ENCODE data around the gene DACT1.

DACT1 gene

DNA sequence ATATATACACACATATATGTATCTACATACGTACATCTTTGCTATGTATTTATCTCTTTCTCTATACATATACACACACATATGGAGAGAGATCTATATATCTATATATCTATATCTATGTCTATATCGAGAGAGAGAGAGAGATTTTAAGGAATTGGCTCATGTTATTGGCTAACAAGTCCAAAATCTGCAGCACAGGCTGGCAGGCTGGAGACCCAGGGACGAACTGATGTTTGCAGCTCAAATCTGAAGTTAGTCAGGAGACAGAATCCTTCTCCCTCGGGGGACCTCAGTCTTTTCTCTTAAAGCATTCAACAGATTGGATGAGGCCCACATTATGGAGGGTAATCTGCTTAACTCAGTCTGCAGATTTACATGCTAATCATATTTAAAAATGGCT lies 40.7 kb upstream of the DACT1 start:
- TF ChIP-seq EZH2phosphoT487 (IDR thresholded peaks at IDR 0.05; ENCODE audit: low read length): no peak
- TF ChIP-seq CTCF (IDR thresholded peaks at IDR 0.05; ENCODE audit: low read length): no peak
- TF ChIP-seq EZH2 (optimal IDR thresholded peaks at IDR 0.05; ENCODE audit: low read depth, low read length): no peak
- Histone ChIP-seq H3K79me2 (ENCODE audit: low read length) (no peaks in the 10 kb centered on the region), H3K9me2 (replicated peaks; ENCODE audit: insufficient read depth, low read length) (no peaks in the 10 kb centered on the region), H3K27me3 (replicated peaks; ENCODE audit: insufficient read depth, low read length) (no peaks in the 10 kb centered on the region), H3K4me3 (ENCODE audit: low read length) (no peak overlapping the region), H3F3A (ENCODE audit: insufficient read depth, low read length) (no peaks in the 10 kb centered on the region), H3K4me2 (ENCODE audit: low read depth, low read length) (no peak overlapping the region), H3K9me3 (replicated peaks; ENCODE audit: insufficient read depth, low read length) (no peaks in the 10 kb centered on the region), H3K9ac (ENCODE audit: low read length) (no peak overlapping the region), H2AFZ (ENCODE audit: low read length) (no peak overlapping the region), H3K36me3 (replicated peaks; ENCODE audit: insufficient read depth, low read length) (no peaks in the 10 kb centered on the region), H3K4me1 (ENCODE audit: low read length) (no peaks in the 10 kb centered on the region), H4K20me1 (ENCODE audit: insufficient read depth, low read length) (no peaks in the 10 kb centered on the region), H3K27ac (ENCODE audit: low read length) (no peak overlapping the region)
- no peak for DNase-seq

DNA sequence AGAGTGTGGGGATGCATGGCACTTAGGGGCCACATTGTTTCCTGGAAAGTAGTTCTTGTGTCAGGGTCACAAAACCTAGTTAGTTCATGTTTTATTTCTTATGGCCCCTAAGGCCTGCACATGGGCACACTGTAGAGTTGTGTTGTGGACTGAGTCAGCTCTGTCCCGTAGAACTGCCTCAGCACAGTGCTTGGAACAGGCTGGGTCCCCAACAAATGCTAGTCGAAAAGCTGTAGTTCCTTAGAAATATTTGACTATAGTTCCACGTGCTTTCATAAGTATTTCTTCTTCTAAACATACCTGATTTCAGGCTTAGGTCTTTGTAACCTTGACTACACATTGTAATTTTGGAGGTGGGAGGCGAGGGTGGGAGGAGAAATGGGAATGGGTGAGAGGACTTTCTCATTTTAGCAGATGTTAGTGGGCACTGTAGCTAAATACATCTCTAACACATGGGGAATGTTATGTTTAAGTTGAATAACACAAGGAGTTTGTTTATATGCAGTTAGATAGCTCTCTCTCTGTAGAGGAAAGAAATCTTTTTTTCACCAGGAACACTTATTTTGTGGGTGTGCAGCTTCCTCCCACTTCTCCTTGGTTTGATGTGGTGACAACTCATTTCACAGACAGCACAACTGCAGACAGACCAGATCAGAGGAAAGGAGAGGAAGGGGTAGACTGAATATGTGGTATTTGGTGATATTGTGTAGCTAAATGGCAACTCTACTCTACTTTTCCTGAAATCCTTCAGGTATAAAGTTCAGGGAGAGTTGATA lies 39.5 kb upstream of the DACT1 start:
- Histone ChIP-seq H3K27ac (ENCODE audit: low read length) (no peak overlapping the region), H3K4me3 (ENCODE audit: low read length) (no peak overlapping the region), H3K9ac (ENCODE audit: low read length) (no peak overlapping the region), H3F3A (ENCODE audit: insufficient read depth, low read length) (no peaks in the 10 kb centered on the region), H3K36me3 (replicated peaks; ENCODE audit: insufficient read depth, low read length) (no peaks in the 10 kb centered on the region), H3K9me2 (replicated peaks; ENCODE audit: insufficient read depth, low read length) (no peaks in the 10 kb centered on the region), H4K20me1 (ENCODE audit: insufficient read depth, low read length) (no peaks in the 10 kb centered on the region), H3K79me2 (ENCODE audit: low read length) (no peaks in the 10 kb centered on the region), H3K9me3 (replicated peaks; ENCODE audit: insufficient read depth, low read length) (no peaks in the 10 kb centered on the region), H3K4me2 (ENCODE audit: low read depth, low read length) (no peak overlapping the region), H2AFZ (ENCODE audit: low read length) (no peak overlapping the region), H3K4me1 (ENCODE audit: low read length) (no peaks in the 10 kb centered on the region), H3K27me3 (replicated peaks; ENCODE audit: insufficient read depth, low read length) (no peaks in the 10 kb centered on the region)
- no peak for DNase-seq
- TF ChIP-seq CTCF (IDR thresholded peaks at IDR 0.05; ENCODE audit: low read length) (no peak), EZH2phosphoT487 (IDR thresholded peaks at IDR 0.05; ENCODE audit: low read length) (no peak), EZH2 (optimal IDR thresholded peaks at IDR 0.05; ENCODE audit: low read depth, low read length) (no peak)

GRCh38 chr14:58598804-58599525 lies 38.8 kb upstream of the DACT1 start:
- no peak overlapping the region for H2AFZ ChIP-seq (ENCODE audit: low read length)
- H3K79me2 ChIP-seq (ENCODE audit: low read length): no peaks in the 10 kb centered on the region
- no peak overlapping the region for H3K27ac ChIP-seq (ENCODE audit: low read length)
- H4K20me1 ChIP-seq (ENCODE audit: insufficient read depth, low read length): no peaks in the 10 kb centered on the region
- H3K9ac ChIP-seq (ENCODE audit: low read length): no peak overlapping the region
- TF ChIP-seq CTCF (IDR thresholded peaks at IDR 0.05; ENCODE audit: low read length): no peak
- no peak for TF ChIP-seq EZH2phosphoT487 (IDR thresholded peaks at IDR 0.05; ENCODE audit: low read length)
- no peak for TF ChIP-seq EZH2 (optimal IDR thresholded peaks at IDR 0.05; ENCODE audit: low read depth, low read length)
- no peaks in the 10 kb centered on the region for H3K4me1 ChIP-seq (ENCODE audit: low read length)
- no peaks in the 10 kb centered on the region for H3K36me3 ChIP-seq (replicated peaks; ENCODE audit: insufficient read depth, low read length)
- no peaks in the 10 kb centered on the region for H3F3A ChIP-seq (ENCODE audit: insufficient read depth, low read length)
- no peak overlapping the region for H3K4me2 ChIP-seq (ENCODE audit: low read depth, low read length)
- H3K9me3 ChIP-seq (replicated peaks; ENCODE audit: insufficient read depth, low read length): no peaks in the 10 kb centered on the region
- no peak overlapping the region for H3K4me3 ChIP-seq (ENCODE audit: low read length)
- no peak for DNase-seq
- H3K9me2 ChIP-seq (replicated peaks; ENCODE audit: insufficient read depth, low read length): no peaks in the 10 kb centered on the region
- H3K27me3 ChIP-seq (replicated peaks; ENCODE audit: insufficient read depth, low read length): no peaks in the 10 kb centered on the region
